Measurements from ENCODE around the gene TTLL7. TPM values are rescaled to one million over a fixed set of nuclear protein-coding genes. Genes with fewer than 3 reads are reported as not detected.

Gene TTLL7, protein sequence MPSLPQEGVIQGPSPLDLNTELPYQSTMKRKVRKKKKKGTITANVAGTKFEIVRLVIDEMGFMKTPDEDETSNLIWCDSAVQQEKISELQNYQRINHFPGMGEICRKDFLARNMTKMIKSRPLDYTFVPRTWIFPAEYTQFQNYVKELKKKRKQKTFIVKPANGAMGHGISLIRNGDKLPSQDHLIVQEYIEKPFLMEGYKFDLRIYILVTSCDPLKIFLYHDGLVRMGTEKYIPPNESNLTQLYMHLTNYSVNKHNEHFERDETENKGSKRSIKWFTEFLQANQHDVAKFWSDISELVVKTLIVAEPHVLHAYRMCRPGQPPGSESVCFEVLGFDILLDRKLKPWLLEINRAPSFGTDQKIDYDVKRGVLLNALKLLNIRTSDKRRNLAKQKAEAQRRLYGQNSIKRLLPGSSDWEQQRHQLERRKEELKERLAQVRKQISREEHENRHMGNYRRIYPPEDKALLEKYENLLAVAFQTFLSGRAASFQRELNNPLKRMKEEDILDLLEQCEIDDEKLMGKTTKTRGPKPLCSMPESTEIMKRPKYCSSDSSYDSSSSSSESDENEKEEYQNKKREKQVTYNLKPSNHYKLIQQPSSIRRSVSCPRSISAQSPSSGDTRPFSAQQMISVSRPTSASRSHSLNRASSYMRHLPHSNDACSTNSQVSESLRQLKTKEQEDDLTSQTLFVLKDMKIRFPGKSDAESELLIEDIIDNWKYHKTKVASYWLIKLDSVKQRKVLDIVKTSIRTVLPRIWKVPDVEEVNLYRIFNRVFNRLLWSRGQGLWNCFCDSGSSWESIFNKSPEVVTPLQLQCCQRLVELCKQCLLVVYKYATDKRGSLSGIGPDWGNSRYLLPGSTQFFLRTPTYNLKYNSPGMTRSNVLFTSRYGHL
- under 1 TPM; 0.06 to 0.25 TPM for total RNA-seq
- 1 to 10 TPM in 1 of 2 donors, under 1 TPM in 1; 0.41 to 2.8 TPM for polyA plus RNA-seq

DNA sequence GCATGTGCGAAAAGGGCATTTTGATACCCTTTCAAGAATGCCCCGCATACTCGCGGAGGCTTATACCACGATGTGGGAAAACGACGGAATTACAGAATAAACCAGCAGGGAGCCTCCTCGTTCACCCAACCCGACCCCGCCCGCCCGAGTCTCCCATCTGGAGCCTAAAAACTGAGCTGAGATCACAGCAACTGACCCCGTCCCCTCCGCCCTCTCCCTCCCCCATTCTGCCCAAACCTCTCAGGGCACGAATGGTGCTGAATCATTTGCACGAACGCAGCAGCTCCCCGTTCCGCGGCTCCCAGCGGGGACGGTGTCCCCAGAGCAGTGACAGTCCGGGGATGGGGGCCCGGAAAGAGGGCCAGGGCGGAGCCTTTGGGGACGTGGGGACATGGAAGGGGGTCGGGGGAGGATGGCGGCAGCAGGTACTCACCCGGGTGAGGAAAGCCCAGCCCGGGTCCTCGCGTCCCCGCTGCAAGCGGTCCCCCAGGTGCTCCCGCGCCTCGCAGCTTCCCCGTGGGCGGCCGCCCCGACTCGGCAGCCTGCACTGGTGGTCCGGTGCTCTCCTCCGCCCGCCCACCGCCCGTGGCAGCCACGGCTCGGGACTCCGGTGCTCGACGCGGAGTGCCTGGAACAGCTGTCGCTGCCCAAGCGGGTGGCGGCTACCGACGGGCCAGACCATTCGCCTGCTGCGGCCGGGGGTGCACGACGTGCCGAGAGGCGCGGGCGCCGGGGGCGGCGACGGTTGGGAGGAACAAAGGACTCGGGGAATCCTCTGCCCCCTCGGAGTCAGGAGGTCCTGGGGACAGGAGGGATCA, at the start of gene TTLL7:
TSS of gene TTLL7 (minus strand) at position 635 of the 818 bp plus-strand sequence. CDS start 46,921 bp downstream, outside the sequence.
- H3K9me3 ChIP-seq (ENCODE audit: control insufficient read depth in 1 of 2, low read length in 2 of 2), result no peaks in the 10 kb centered on the region
- H3K4me3 ChIP-seq (ENCODE audit: low read length in 2 of 2), result peak within 1 kb of the TSS; percentile 45 to 50
- peaks cover 9 to 21% (median 13%) of the 10 kb centered on the region in 4 donors for H3K4me1 Mint-ChIP-seq
- H3K4me1 ChIP-seq (ENCODE audit: insufficient read depth, low read length), result peaks cover 10% of the 10 kb centered on the region
- peak; percentile 32 to 57 (median 44) for DNase-seq
- peaks cover 41 to 55% of the 10 kb centered on the region in 2 donors for H3K27me3 Mint-ChIP-seq
- peak within 1 kb of the TSS; percentile 84 to 92 (median 86) for H3K4me3 Mint-ChIP-seq
- POLR2A ChIA-PET (ENCODE audit: partially characterized antibody), result interaction anchor here (0.9 to 1.6 kb wide), 2 partner anchors 91 to 144 kb away, joined by 3 to 4 read pairs; no protein-coding TSS in a partner anchor
- H3K9me3 Mint-ChIP-seq, result peaks cover 0 to 1% (median 0%) of the 10 kb centered on the region in 8 donors
- peaks cover 16% of the 10 kb centered on the region for H3K27me3 ChIP-seq (ENCODE audit: insufficient read depth, low read length)
- no peaks in the 10 kb centered on the region for H3K36me3 ChIP-seq (ENCODE audit: insufficient read depth, low read length)
- H3K27ac Mint-ChIP-seq, result peak within 1 kb of the TSS in 3 of 7 donors; percentile 57 to 77 (median 60)
- H3K27ac ChIP-seq (ENCODE audit: low read depth, low read length), result no peak within 1 kb of the TSS
- H3K36me3 Mint-ChIP-seq, result no peaks in the 10 kb centered on the region
- CTCF ChIA-PET (ENCODE audit: partially characterized antibody), result no interaction called here
- intact Hi-C loops (cut with micrococcal nuclease), result no loop called here

DNA sequence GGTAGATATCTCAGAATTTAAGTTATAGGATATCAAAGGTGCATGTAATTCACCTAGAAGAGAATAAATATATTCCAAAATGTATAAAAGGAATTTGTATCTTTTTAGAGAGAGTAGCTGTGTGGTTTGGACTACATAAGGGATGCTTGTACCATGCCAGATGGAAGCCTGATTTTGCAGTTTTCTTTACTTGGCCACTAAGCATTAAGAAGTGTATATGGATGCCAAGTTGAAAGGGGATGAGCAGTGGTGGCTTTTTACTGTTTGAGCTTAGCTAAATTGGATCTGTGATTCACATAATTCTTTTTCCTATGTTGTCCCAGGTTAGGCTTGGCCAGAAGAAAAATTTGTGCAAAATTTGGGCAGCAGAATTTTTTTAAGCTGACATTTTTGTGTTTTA, 43.5 kb upstream of the TTLL7 start:
- CTCF ChIA-PET (ENCODE audit: partially characterized antibody), result interaction anchor here (1.1 kb wide), 1 partner anchor 18 kb away, joined by 3 read pairs; no protein-coding TSS in a partner anchor
- H3K27me3 ChIP-seq (ENCODE audit: insufficient read depth, low read length), result no peaks in the 10 kb centered on the region

DNA sequence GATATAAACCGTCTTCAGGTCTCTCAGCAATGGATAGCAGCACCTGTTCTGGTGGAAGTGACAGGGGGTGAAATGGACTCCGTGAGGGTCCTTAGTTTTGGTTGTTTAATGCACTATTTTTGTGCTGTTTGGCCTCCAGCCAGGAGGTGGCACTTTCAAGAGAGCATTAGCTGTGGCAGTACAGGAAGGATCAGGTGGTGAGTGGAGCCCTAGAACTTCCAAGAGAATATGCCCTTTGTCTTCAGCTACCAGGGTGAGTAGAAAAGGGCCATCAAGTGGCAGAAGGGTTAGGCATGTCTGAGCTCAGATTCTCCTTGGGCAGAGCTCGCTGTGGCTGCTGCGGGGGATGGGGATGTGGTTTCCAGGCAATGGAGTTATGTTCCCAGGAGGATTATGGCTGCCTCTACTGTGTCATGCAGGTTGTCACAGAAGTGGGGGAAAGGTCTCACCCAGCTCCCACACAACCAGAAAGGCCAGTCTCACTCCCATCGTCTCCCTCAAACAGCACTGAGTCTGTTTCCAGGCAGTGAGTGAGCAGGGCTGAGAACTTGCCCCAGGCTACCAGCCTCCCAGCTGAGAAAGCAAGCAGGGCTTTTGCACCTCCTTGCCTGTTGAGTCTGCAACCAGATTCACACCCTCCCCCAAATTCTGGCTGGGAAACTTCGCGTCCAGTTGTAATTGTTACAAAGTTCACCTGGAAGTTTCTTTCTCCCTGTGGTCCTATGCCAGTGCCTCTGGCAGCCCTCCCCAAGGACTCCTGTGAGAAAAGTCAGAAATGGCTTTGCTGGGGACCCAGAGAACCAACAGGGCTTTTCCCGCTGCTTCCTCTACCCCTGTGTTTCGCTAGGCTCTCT, 39.1 kb upstream of the TTLL7 start:
- ChIA-PET POLR2A (ENCODE audit: partially characterized antibody) (no interaction called here), CTCF (ENCODE audit: partially characterized antibody) (no interaction called here)
- H3K27me3 ChIP-seq (ENCODE audit: insufficient read depth, low read length), result no peaks in the 10 kb centered on the region
- peaks cover 0 to 9% (median 3%) of the 10 kb centered on the region in 8 donors for H3K9me3 Mint-ChIP-seq
- no peaks in the 10 kb centered on the region for H3K9me3 ChIP-seq (ENCODE audit: control insufficient read depth in 1 of 2, low read length in 2 of 2)
- no peaks in the 10 kb centered on the region for H3K36me3 ChIP-seq (ENCODE audit: insufficient read depth, low read length)
- no peaks in the 10 kb centered on the region for H3K4me1 Mint-ChIP-seq
- no peak overlapping the region for H3K27ac Mint-ChIP-seq
- intact Hi-C loops (cut with micrococcal nuclease), result no loop called here
- peaks cover 0 to 2% of the 10 kb centered on the region in 2 donors for H3K27me3 Mint-ChIP-seq
- H3K4me3 Mint-ChIP-seq, result no peak overlapping the region
- H3K27ac ChIP-seq (ENCODE audit: low read depth, low read length), result no peak overlapping the region
- no peaks in the 10 kb centered on the region for H3K36me3 Mint-ChIP-seq
- H3K4me1 ChIP-seq (ENCODE audit: insufficient read depth, low read length), result no peaks in the 10 kb centered on the region
- H3K4me3 ChIP-seq (ENCODE audit: low read length in 2 of 2), result no peak overlapping the region
- no peak for DNase-seq

More for the DNA sequence above, 43.5 kb upstream of the TTLL7 start:
- Mint-ChIP-seq H3K4me3 (no peak overlapping the region), H3K4me1 (no peaks in the 10 kb centered on the region), H3K27me3 (peaks cover 0 to 3% of the 10 kb centered on the region in 2 donors), H3K9me3 (peaks cover 0 to 3% (median 0%) of the 10 kb centered on the region in 8 donors), H3K27ac (no peak overlapping the region), H3K36me3 (no peaks in the 10 kb centered on the region)
- Histone ChIP-seq H3K4me3 (ENCODE audit: low read length in 2 of 2) (no peak overlapping the region), H3K4me1 (ENCODE audit: insufficient read depth, low read length) (no peaks in the 10 kb centered on the region), H3K9me3 (ENCODE audit: control insufficient read depth in 1 of 2, low read length in 2 of 2) (no peaks in the 10 kb centered on the region), H3K36me3 (ENCODE audit: insufficient read depth, low read length) (no peaks in the 10 kb centered on the region), H3K27ac (ENCODE audit: low read depth, low read length) (no peak overlapping the region)
- intact Hi-C loops (cut with micrococcal nuclease), result no loop called here
- POLR2A ChIA-PET (ENCODE audit: partially characterized antibody), result no interaction called here
- no peak for DNase-seq

DNA sequence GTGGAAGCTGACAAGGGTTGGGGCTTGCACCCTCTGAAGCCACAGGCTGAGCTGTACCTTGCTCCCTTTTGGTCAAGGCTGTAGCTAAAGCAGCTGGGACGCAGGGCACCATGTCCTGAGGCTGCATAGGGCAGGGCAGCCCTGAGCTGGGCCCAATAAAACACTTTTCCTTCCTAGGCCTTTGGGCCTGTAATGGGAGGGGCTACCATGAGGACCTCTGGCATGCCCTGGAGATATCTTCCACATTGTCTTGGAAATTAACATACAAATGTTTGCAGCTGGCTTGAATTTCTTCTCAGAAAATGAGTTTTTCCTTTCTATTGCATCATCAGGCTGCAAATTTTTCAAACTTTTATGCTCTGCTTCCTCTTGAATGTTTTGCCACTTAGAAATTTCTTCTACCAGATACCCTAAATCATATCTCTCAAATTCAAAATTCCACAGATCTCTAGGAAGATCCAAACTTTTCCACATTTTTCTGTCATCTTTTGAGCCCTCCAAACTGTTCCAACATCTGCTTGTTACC, 32.9 kb upstream of the TTLL7 start:
- Mint-ChIP-seq H3K27me3 (peaks cover 1 to 4% of the 10 kb centered on the region in 2 donors), H3K27ac (no peak overlapping the region), H3K9me3 (peaks cover 0 to 8% (median 3%) of the 10 kb centered on the region in 8 donors), H3K4me1 (no peaks in the 10 kb centered on the region), H3K36me3 (no peaks in the 10 kb centered on the region), H3K4me3 (no peak overlapping the region)
- no peak overlapping the region for H3K4me3 ChIP-seq (ENCODE audit: low read length in 2 of 2)
- H3K36me3 ChIP-seq (ENCODE audit: insufficient read depth, low read length), result no peaks in the 10 kb centered on the region
- no peaks in the 10 kb centered on the region for H3K4me1 ChIP-seq (ENCODE audit: insufficient read depth, low read length)
- no peak for DNase-seq
- intact Hi-C loops (cut with micrococcal nuclease), result no loop called here
- CTCF ChIA-PET (ENCODE audit: partially characterized antibody), result no interaction called here
- no peaks in the 10 kb centered on the region for H3K9me3 ChIP-seq (ENCODE audit: control insufficient read depth in 1 of 2, low read length in 2 of 2)
- H3K27ac ChIP-seq (ENCODE audit: low read depth, low read length), result no peak overlapping the region
- POLR2A ChIA-PET (ENCODE audit: partially characterized antibody), result no interaction called here
- H3K27me3 ChIP-seq (ENCODE audit: insufficient read depth, low read length), result no peaks in the 10 kb centered on the region

DNA sequence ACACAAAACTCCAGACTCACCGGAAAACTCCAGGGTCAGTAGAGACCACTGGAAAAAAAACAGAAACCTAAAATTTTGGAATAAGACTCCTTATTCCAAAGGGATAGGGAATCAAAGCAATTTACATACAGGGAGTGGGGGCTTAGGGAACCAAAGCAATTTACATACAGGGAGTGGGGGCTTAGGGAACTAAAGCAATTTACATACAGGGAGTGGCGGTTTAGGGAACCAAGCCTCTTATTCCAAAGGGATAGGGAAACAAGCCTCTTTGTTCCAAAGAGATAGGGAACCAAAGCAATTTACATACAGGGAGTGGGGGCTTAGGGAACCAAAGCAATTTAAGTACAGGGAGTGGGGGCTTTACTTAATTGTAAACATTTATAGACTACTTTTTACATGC, 28.4 kb upstream of the TTLL7 start:
- no peak for DNase-seq
- Mint-ChIP-seq H3K27ac (no peak overlapping the region), H3K27me3 (peaks cover 1 to 4% of the 10 kb centered on the region in 2 donors), H3K36me3 (no peaks in the 10 kb centered on the region), H3K4me1 (no peaks in the 10 kb centered on the region), H3K4me3 (no peak overlapping the region), H3K9me3 (peaks cover 0 to 2% (median 0%) of the 10 kb centered on the region in 8 donors)
- Histone ChIP-seq H3K36me3 (ENCODE audit: insufficient read depth, low read length) (no peaks in the 10 kb centered on the region), H3K27ac (ENCODE audit: low read depth, low read length) (no peak overlapping the region), H3K27me3 (ENCODE audit: insufficient read depth, low read length) (no peaks in the 10 kb centered on the region), H3K9me3 (ENCODE audit: control insufficient read depth in 1 of 2, low read length in 2 of 2) (no peaks in the 10 kb centered on the region), H3K4me1 (ENCODE audit: insufficient read depth, low read length) (no peaks in the 10 kb centered on the region), H3K4me3 (ENCODE audit: low read length in 2 of 2) (no peak overlapping the region)
- ChIA-PET CTCF (ENCODE audit: partially characterized antibody) (no interaction called here), POLR2A (ENCODE audit: partially characterized antibody) (no interaction called here)
- intact Hi-C loops (cut with micrococcal nuclease), result no loop called here

DNA sequence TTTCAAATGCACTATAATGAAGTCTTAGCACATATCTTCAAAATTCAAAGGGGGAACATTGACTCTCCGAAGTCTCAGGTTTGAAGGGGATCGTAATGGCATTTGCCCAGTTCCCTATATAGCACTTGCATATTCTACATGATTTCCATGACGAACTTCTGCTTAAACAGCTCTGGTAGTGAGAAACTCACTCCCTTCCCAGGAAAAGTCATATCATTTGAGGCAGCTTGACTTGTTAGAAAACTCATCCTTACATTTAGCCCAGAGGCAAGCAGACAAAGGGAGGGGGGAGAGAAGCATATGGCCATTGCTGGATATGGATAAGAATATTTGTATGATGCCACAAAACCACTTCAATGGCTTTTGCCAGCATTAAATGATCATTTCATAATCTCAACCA, 27.0 kb upstream of the TTLL7 start:
- no peak overlapping the region for H3K4me3 ChIP-seq (ENCODE audit: low read length in 2 of 2)
- POLR2A ChIA-PET (ENCODE audit: partially characterized antibody), result no interaction called here
- CTCF ChIA-PET (ENCODE audit: partially characterized antibody), result no interaction called here
- Mint-ChIP-seq H3K27ac (no peak overlapping the region), H3K27me3 (peaks cover 3 to 4% of the 10 kb centered on the region in 2 donors), H3K36me3 (no peaks in the 10 kb centered on the region), H3K9me3 (peaks cover 0 to 5% (median 0%) of the 10 kb centered on the region in 8 donors), H3K4me3 (no peak overlapping the region), H3K4me1 (no peaks in the 10 kb centered on the region)
- H3K36me3 ChIP-seq (ENCODE audit: insufficient read depth, low read length), result no peaks in the 10 kb centered on the region
- DNase-seq, result no peak
- H3K27ac ChIP-seq (ENCODE audit: low read depth, low read length), result no peak overlapping the region
- H3K9me3 ChIP-seq (ENCODE audit: control insufficient read depth in 1 of 2, low read length in 2 of 2), result no peaks in the 10 kb centered on the region
- H3K4me1 ChIP-seq (ENCODE audit: insufficient read depth, low read length), result no peaks in the 10 kb centered on the region
- intact Hi-C loops (cut with micrococcal nuclease), result no loop called here
- no peaks in the 10 kb centered on the region for H3K27me3 ChIP-seq (ENCODE audit: insufficient read depth, low read length)
